ENCODE results near the gene TMOD1.
"Not testable (repeated sequence)": the region's sequence is repeated elsewhere in the genome, so short reads cannot be mapped to it uniquely, and the experiment has no call there.

Gene TMOD1

GRCh38 chr9:97501177-97501971, at the start of gene TMOD1:
Gene TMOD1, plus strand, starts transcription at chr9:97501666. Its CDS starts 22,523 bp downstream, at chr9:97524189.
- Histone ChIP-seq H3K27ac (ENCODE audit: low read depth, low read length) (peak within 1 kb of the TSS; percentile 77), H3K4me1 (ENCODE audit: insufficient read depth, low read length) (peaks cover 35% of the 10 kb centered on the region)

GRCh38 chr9:97453573-97453972, 47.9 kb upstream of the TMOD1 start:
- H3K4me1 ChIP-seq (ENCODE audit: insufficient read depth, low read length); H3K36me3 ChIP-seq (ENCODE audit: insufficient read depth, low read length); H3K4me3 ChIP-seq (ENCODE audit: low read depth in 1 of 2, low read length in 2 of 2); H3K27me3 ChIP-seq (ENCODE audit: control insufficient read depth in 1 of 2, insufficient read depth in 2 of 2, low read length in 2 of 2); H3K27ac ChIP-seq (ENCODE audit: low read depth, low read length); H3K9me3 ChIP-seq (ENCODE audit: low read length); H3K9ac ChIP-seq (ENCODE audit: low read length): not testable (repeated sequence)

More at GRCh38 chr9:97501177-97501971, at the start of gene TMOD1:
- Histone ChIP-seq H3K9me3 (ENCODE audit: low read length) (no peaks in the 10 kb centered on the region), H3K27me3 (ENCODE audit: control insufficient read depth in 1 of 2, insufficient read depth in 2 of 2, low read length in 2 of 2) (peaks cover 0 to 7% of the 10 kb centered on the region in 2 donors), H3K9ac (ENCODE audit: low read length) (peak within 1 kb of the TSS; percentile 65), H3K4me3 (ENCODE audit: low read depth in 1 of 2, low read length in 2 of 2) (peak within 1 kb of the TSS; percentile 67 to 81), H3K36me3 (ENCODE audit: insufficient read depth, low read length) (peaks cover 2% of the 10 kb centered on the region)

- H3K36me3 ChIP-seq (ENCODE audit: insufficient read depth, low read length); H3K9me3 ChIP-seq (ENCODE audit: low read length); H3K9ac ChIP-seq (ENCODE audit: low read length); H3K4me3 ChIP-seq (ENCODE audit: low read depth in 1 of 2, low read length in 2 of 2); H3K27me3 ChIP-seq (ENCODE audit: control insufficient read depth in 1 of 2, insufficient read depth in 2 of 2, low read length in 2 of 2); H3K4me1 ChIP-seq (ENCODE audit: insufficient read depth, low read length); H3K27ac ChIP-seq (ENCODE audit: low read depth, low read length): not testable (repeated sequence)
These were observed 44.6 kb upstream of the TMOD1 start for GRCh38 chr9:97456841-97457240.

- Histone ChIP-seq H3K9me3 (ENCODE audit: low read length) (no peaks in the 10 kb centered on the region), H3K36me3 (ENCODE audit: insufficient read depth, low read length) (no peaks in the 10 kb centered on the region), H3K27me3 (ENCODE audit: control insufficient read depth in 1 of 2, insufficient read depth in 2 of 2, low read length in 2 of 2) (no peaks in the 10 kb centered on the region), H3K4me3 (ENCODE audit: low read depth in 1 of 2, low read length in 2 of 2) (no peak overlapping the region), H3K9ac (ENCODE audit: low read length) (no peak overlapping the region), H3K27ac (ENCODE audit: low read depth, low read length) (no peak overlapping the region), H3K4me1 (ENCODE audit: insufficient read depth, low read length) (no peaks in the 10 kb centered on the region)
These were observed 42.1 kb upstream of the TMOD1 start for GRCh38 chr9:97459326-97459725.

- Histone ChIP-seq H3K27ac (ENCODE audit: low read depth, low read length) (no peak overlapping the region), H3K4me1 (ENCODE audit: insufficient read depth, low read length) (no peaks in the 10 kb centered on the region), H3K9me3 (ENCODE audit: low read length) (no peaks in the 10 kb centered on the region), H3K9ac (ENCODE audit: low read length) (no peak overlapping the region), H3K4me3 (ENCODE audit: low read depth in 1 of 2, low read length in 2 of 2) (no peak overlapping the region), H3K27me3 (ENCODE audit: control insufficient read depth in 1 of 2, insufficient read depth in 2 of 2, low read length in 2 of 2) (no peaks in the 10 kb centered on the region), H3K36me3 (ENCODE audit: insufficient read depth, low read length) (peaks cover 14% of the 10 kb centered on the region)
These were observed 39.3 kb upstream of the TMOD1 start for GRCh38 chr9:97462159-97462558.

GRCh38 chr9:97462914-97463313, 38.6 kb upstream of the TMOD1 start:
- no peaks in the 10 kb centered on the region for H3K9me3 ChIP-seq (ENCODE audit: low read length)
- no peak overlapping the region for H3K27ac ChIP-seq (ENCODE audit: low read depth, low read length)
- no peak overlapping the region for H3K4me3 ChIP-seq (ENCODE audit: low read depth in 1 of 2, low read length in 2 of 2)
- H3K27me3 ChIP-seq (ENCODE audit: control insufficient read depth in 1 of 2, insufficient read depth in 2 of 2, low read length in 2 of 2): no peaks in the 10 kb centered on the region
- no peak overlapping the region for H3K9ac ChIP-seq (ENCODE audit: low read length)
- no peaks in the 10 kb centered on the region for H3K4me1 ChIP-seq (ENCODE audit: insufficient read depth, low read length)
- peaks cover 20% of the 10 kb centered on the region for H3K36me3 ChIP-seq (ENCODE audit: insufficient read depth, low read length)

- H3K4me3 ChIP-seq (ENCODE audit: low read depth in 1 of 2, low read length in 2 of 2): no peak overlapping the region
- H3K36me3 ChIP-seq (ENCODE audit: insufficient read depth, low read length): peaks cover 26% of the 10 kb centered on the region
- H3K27ac ChIP-seq (ENCODE audit: low read depth, low read length): peak overlapping the region; percentile 52
- H3K9me3 ChIP-seq (ENCODE audit: low read length): no peaks in the 10 kb centered on the region
- no peaks in the 10 kb centered on the region for H3K27me3 ChIP-seq (ENCODE audit: control insufficient read depth in 1 of 2, insufficient read depth in 2 of 2, low read length in 2 of 2)
- H3K9ac ChIP-seq (ENCODE audit: low read length): no peak overlapping the region
- H3K4me1 ChIP-seq (ENCODE audit: insufficient read depth, low read length): peaks cover 19% of the 10 kb centered on the region
These were observed 32.6 kb upstream of the TMOD1 start for GRCh38 chr9:97468658-97469448.

GRCh38 chr9:97470076-97470475, 31.4 kb upstream of the TMOD1 start:
- H3K4me1 ChIP-seq (ENCODE audit: insufficient read depth, low read length): peaks cover 19% of the 10 kb centered on the region
- H3K27me3 ChIP-seq (ENCODE audit: control insufficient read depth in 1 of 2, insufficient read depth in 2 of 2, low read length in 2 of 2): no peaks in the 10 kb centered on the region
- peak overlapping the region; percentile 19 for H3K27ac ChIP-seq (ENCODE audit: low read depth, low read length)
- H3K4me3 ChIP-seq (ENCODE audit: low read depth in 1 of 2, low read length in 2 of 2): no peak overlapping the region
- no peak overlapping the region for H3K9ac ChIP-seq (ENCODE audit: low read length)
- H3K9me3 ChIP-seq (ENCODE audit: low read length): no peaks in the 10 kb centered on the region
- H3K36me3 ChIP-seq (ENCODE audit: insufficient read depth, low read length): peaks cover 34% of the 10 kb centered on the region

- no peak overlapping the region for H3K27ac ChIP-seq (ENCODE audit: low read depth, low read length)
- peaks cover 21% of the 10 kb centered on the region for H3K36me3 ChIP-seq (ENCODE audit: insufficient read depth, low read length)
- peaks cover 14% of the 10 kb centered on the region for H3K4me1 ChIP-seq (ENCODE audit: insufficient read depth, low read length)
- H3K9ac ChIP-seq (ENCODE audit: low read length): no peak overlapping the region
- no peaks in the 10 kb centered on the region for H3K9me3 ChIP-seq (ENCODE audit: low read length)
- H3K27me3 ChIP-seq (ENCODE audit: control insufficient read depth in 1 of 2, insufficient read depth in 2 of 2, low read length in 2 of 2): no peaks in the 10 kb centered on the region
- H3K4me3 ChIP-seq (ENCODE audit: low read depth in 1 of 2, low read length in 2 of 2): no peak overlapping the region
These were observed 27.7 kb upstream of the TMOD1 start for GRCh38 chr9:97473717-97474116.

- H3K9me3 ChIP-seq (ENCODE audit: low read length): no peaks in the 10 kb centered on the region
- peaks cover 21% of the 10 kb centered on the region for H3K36me3 ChIP-seq (ENCODE audit: insufficient read depth, low read length)
- H3K27me3 ChIP-seq (ENCODE audit: control insufficient read depth in 1 of 2, insufficient read depth in 2 of 2, low read length in 2 of 2): no peaks in the 10 kb centered on the region
- no peak overlapping the region for H3K27ac ChIP-seq (ENCODE audit: low read depth, low read length)
- H3K9ac ChIP-seq (ENCODE audit: low read length): no peak overlapping the region
- peaks cover 7% of the 10 kb centered on the region for H3K4me1 ChIP-seq (ENCODE audit: insufficient read depth, low read length)
- H3K4me3 ChIP-seq (ENCODE audit: low read depth in 1 of 2, low read length in 2 of 2): no peak overlapping the region
These were observed 27.0 kb upstream of the TMOD1 start for GRCh38 chr9:97474372-97474925.

GRCh38 chr9:97475059-97475458, 26.4 kb upstream of the TMOD1 start:
- no peak overlapping the region for H3K27ac ChIP-seq (ENCODE audit: low read depth, low read length)
- no peaks in the 10 kb centered on the region for H3K9me3 ChIP-seq (ENCODE audit: low read length)
- H3K36me3 ChIP-seq (ENCODE audit: insufficient read depth, low read length): peaks cover 21% of the 10 kb centered on the region
- H3K4me1 ChIP-seq (ENCODE audit: insufficient read depth, low read length): peaks cover 2% of the 10 kb centered on the region
- H3K9ac ChIP-seq (ENCODE audit: low read length): no peak overlapping the region
- H3K27me3 ChIP-seq (ENCODE audit: control insufficient read depth in 1 of 2, insufficient read depth in 2 of 2, low read length in 2 of 2): no peaks in the 10 kb centered on the region
- H3K4me3 ChIP-seq (ENCODE audit: low read depth in 1 of 2, low read length in 2 of 2): no peak overlapping the region

Data from muscle layer of colon (tissue), 2 donors.